NK-92 treated with Interleukin-12 subunit alpha and Interleukin-12 subunit beta, amount 100 ng/mL, for 24 hours (cell line): ENCODE measurements around the gene CCNL2.
"Not testable (repeated sequence)": the region's sequence is repeated elsewhere in the genome, so short reads cannot be mapped to it uniquely, and the experiment has no call there.

Source experiments
- DNase-seq: peaks from one replicate; lab custom pipeline; 2025; lab: John Stamatoyannopoulos, UW

Gene CCNL2

DNA sequence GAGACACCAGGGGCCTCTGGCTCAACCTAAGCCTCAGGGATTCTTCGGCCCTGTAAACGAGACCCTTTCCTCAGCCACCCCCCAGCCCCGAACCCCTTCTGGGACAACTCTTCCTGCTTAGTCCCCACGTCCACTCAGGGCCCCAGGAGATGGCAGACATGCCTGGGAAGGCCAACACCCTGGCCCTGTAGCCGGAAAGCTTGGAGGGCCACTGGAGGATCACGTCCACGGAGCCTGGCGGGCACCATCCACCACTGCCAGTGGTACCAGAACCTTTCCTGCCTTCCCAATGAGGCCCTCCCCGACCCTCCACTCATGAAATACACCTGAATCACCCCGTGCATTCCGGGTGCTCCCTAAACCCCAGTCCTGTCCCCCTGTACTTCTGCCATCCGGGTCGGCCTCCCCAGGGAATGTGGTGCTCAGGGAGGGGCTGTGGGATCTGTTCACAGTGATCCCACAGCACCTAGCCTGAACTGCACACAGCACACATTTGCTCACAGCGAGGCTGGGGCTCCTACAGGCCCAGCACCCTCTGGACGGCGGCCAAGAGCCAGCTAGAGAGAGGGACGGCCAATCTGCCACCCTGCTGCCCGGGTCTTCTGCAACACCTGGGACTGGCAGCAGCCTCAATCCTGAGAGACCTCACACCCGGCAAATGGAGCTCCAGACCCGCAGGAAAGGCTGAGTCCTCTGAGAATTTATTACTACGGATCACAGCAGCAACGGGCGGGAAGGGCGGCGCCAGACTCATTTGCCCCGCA lies 25.9 kb downstream of the CCNL2 start:
- DNase-seq, result no peak

DNA sequence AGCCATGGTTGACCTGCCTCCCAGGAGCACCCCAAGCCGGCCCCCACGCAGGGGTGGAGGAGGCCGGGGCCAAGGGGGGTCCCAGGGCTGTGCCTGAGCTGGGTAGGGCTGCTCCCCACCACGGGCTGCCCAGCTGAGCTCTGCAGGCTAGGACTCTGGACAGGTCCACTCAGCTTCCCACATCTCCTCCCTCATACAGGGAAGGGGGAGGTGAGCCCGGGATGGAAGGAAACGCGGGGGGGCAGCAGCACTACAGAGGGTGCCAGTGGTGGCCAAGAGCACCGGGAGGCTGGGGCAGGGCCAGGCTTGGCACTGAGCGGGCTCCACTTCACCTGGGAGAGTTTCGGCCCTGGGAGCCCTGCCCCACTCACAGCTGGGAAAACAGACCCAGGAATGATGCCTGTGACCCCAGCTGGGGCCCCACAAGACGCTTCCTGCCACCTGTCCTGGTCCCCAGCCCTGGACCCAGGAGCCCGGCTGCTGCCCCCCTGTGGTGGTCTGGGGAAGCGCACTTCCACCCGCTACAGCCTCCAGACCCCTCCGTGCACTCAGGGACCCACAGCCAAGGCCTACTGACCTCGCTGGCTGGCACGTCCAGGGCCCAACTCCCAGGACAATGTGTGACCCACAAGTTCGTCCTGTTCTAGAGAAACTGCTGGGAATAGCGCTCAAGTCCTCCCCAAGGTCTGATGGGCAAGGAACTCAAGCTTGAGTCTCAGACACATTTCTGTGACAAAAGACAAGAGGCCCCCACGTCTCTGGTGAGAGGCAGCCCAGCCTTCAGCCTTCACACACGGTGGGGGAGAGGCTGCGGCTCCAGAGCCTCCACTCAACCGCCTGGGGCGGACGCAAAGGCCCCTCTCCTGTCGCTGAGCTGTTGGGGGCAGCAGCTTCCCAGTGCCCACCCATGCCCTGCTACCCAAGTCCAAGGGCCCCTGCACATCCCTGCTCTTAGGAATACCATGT lies 27.1 kb downstream of the CCNL2 start:
- DNase-seq, result peak; percentile 58

DNA sequence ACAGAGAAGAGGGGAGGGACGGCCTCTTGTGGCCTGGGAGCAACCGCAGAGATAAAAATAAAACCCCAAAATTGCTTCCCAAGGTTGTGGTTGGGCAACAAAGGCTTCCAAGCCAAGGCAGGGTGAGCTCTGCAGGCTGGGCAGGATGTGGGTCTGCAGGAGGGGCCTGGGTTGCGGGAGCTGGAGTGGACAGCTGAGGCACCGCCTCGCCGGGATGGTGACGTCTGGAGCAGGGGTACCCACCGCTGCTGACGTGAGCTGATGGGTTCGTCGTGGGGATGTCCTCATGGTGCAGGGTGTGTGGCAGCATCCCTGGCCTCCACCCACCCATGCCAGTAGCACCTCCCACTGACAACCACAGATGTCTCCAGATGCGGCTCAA lies 27.8 kb downstream of the CCNL2 start:
- DNase-seq, result no peak

DNA sequence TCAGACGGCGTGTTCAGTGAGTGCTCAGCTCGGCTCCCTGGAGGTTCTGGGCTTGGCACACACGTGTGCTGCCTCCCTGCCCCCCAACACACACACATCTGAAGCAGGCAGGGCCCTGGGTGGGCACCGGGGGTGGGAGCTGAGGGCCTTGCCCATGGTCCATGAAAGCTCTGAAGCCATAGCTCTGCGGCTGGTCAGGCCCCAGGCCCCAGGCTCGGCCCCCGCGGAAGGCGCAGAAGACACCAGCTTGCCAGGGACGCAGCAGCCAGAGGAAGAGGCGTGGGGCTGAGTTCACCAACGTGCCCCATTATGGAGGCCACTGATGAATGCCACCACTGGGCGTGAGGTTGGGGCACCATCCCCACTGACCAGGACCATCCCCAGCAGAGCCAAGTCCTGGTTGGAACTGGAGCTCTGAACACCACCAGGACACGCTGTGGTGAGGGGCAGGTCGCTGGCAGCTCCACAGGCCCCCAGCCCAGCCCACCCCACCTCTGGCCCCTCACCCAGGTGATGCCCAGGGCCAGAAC lies 28.3 kb downstream of the CCNL2 start:
- DNase-seq, result no peak

DNA sequence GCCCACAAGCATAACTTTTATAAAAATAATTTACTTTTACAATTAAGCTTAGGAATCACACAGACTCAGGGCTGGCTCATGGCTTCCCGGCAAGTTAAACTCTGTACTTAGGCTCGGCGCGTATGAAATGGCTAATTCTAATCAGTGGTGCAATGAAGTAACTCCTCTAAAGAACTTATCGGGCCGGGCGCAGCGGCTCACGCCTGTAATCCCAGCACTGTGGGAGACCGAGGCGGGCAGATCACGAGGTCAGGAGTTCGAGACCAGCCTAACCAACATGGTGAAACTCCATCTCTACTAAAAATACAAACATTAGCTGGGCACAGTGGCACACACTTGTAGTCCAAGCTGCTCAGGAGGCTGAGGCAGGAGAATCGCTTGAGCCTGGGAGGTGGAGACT lies 29.0 kb downstream of the CCNL2 start:
- not testable (repeated sequence) for DNase-seq

DNA sequence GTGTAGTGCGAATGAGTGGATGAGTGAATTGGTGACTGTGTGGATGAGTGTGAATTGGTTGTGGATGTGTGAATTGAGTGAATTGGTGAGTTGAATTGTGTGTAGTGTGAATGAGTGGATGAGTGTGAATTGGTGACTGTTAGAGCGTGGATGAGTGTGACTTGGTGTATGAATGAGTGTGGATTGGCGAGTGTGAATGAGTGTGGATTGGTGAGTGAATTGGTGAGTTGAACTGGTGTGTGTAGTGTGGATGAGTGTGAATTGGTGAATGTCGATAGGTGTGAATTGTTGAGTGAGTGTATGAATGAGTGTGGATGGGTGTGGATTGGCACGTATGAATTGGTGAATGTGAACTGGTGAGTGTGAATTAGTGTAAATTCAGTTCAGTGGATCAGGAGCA lies 31.8 kb downstream of the CCNL2 start:
- no peak for DNase-seq

DNA sequence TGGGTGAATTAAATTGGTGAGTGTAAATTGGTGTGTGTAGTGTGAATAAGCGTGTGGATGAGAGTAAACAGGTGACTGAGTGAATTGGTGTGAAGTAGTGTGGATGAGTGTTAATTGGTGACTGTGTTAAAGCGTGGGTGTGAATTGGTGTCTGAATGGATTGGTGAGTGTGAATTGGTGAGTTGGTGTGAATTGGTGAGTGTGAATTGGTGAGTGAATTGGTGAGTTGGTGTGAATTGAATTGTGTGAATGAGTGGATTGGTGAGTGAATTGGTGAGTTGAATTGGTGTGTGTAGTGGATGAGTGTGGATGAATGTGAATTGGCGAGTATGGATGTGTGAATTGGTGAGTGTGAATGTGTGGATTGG lies 32.5 kb downstream of the CCNL2 start:
- no peak for DNase-seq

DNA sequence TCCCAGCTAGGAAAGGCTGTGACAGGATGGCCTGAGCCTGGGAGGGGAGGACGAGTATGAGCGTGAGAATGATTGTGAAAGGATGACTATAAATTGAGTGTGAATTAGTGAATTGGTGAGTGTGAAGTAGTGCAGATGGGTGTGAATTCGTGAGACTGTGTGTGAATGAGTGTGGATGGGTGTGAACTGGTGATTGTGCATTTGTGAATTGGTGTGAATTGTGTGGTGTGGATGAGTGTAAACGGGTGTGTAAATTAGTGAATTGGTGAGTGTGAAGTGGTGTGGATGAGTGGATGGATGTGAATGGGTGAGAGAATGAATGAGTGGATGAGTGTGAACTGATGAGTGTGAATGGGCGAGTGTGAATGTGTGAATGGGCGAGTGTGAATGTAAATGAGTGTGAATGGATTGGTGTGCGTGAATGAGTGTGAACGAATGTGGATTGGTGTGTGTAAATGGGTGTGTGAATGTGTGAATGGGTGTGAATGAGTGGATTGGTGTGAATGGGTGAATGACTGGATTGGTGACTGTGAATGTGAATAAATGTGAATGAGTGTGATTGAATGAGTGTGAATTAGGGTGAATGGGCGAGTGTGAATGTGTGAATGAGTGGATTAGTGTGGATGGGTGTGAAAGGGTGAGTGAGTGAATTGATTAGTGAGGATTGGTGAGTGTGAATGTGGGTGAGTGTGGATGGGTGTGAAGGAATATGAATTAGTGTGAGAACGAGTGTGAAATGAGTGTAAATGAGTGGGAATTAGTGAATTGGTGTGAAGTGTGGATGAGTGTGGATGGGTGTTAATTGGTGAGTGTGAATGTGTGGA lies 33.0 kb downstream of the CCNL2 start:
- DNase-seq, result no peak

DNA sequence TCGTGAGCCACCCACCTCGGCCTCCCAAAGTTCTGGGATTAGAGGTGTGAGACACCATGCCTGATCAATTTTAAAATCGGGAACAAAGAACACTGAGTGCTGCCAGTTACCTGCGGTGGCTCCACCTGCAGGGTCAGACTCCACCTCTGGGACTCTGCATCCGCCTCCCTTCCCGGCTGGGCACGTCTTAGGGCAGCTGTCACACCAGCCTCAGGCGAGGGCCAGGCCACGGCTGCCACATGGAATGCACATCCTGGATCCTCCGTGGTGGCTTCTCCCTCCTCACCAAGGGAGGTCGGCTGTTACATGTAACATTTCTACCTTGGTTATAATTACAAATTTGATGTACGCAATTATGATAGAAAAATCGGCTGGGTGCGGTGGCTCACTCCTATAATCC lies 34.9 kb downstream of the CCNL2 start:
- DNase-seq, result no peak

DNA sequence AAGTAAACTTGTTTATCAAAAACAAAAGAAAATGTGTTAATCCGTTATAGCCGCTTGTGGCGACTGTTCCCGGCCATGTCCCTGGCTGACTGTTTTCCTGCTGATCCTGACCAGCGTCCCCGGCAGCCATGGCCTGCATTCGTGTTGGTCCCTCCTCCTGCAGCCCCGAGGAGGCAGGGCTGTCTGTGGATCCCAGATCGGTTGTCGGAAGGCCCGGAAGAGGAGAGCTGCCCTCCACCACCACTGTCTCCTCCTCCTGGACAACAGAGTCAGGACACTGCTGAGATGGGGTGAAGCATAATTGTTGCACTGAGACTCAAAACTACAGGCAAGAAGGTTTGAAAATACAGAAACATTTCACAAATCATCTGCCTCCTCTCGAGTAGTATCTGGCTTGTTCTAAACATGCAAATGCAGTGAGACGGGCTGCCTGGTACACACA lies 37.1 kb downstream of the CCNL2 start:
- DNase-seq, result no peak

DNA sequence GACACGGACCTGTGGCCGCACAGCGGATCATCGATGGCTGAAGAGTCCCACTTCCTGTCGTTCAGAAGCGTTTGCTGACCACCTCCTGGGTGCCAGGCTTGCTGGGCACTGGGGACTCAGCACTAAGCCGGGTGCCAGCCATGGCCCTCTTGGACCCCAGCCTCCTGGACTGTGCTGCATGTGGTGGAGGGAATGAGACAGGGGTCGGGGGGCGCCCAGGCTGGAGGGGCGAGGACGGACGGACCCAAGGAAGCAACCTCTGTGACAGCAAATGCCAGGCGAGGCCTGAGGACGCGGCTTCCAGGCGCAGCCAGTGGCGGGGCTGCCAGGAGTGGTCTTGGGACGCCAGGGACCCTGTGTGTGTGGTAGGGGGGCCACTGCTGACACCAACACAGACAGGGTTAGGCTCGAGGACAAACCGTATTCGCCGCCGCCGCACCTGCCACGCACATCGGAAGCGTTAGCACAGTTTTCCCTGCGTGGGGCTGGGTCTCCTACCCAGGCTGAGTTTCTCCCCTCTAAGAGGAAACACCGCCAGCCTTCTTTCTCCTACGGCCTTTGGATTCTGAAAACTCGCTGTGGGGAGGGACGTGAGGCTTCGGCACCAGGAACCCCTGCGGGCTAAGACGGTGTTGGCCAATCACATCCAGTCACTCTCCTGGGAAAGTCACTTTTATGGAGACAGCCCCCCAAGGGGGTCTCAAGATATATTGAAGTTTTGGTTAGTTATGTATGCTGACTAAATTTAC lies 37.7 kb downstream of the CCNL2 start:
- DNase-seq, result no peak

DNA sequence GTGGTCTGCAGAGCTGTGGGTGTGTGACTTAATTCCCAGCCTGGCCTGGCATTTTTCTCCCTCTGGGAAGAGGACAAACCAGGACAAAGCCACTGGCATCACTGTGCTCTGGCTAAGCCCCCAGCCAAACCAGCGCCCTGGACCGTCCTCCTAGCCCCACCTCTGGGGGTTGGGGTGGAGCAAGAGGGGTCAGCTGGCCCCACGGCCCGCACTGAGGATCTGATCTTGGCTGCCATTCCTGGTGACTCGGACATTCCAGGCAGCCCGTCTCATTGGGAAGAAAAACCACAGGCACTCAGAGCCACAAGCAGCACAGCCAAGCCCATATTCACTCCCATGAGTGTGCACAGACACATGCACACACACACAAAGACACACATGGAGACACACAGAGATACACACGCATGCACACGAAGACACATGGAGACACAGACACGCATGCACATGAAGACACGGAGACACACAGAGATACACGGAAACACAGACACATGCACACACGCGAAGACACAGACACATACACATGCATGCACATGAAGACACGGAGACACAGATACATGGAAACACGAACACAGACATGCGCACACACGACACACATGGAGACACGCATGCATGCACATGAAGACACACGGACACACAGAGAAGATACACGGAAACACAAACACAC lies 38.5 kb downstream of the CCNL2 start:
- no peak for DNase-seq

DNA sequence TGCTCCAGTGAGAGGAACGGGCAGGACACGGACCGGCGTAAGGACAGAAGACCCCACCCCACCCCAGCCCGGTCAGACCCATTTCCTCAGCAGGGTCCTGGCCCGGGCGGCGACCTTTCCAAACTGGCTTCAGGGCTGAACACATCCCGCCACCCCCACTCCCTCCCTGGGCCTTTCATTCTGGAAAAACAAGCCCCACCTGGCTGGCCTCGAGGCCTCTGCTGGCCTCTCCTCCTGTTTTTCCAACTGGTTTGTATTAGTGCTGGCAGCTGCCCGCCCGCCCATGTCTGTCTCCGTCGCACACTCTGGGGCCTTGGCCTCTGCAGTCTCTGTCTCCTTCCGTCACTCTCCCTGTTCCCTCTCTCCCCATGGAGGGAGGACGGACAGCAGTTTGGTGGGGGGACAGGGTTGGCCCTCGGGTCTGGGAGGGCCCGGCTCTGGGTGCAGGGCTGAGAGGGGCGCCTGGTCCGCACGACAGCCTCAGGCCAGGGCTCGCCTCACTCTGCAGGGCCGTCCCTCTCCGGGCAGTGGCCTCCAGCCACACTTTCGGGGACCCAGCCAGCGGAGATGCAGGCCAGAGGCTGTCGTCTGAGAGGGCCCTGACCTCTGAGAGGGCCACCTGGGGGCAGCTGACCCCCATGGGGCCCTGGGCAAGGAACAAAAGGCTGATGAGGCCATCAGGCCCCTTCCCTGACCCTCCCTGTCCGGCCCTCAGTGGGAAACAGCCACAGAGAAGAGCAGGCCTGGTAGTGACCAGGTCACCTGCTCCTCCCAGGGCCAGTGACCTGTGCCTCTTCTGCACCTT lies 39.3 kb downstream of the CCNL2 start:
- DNase-seq, result no peak

DNA sequence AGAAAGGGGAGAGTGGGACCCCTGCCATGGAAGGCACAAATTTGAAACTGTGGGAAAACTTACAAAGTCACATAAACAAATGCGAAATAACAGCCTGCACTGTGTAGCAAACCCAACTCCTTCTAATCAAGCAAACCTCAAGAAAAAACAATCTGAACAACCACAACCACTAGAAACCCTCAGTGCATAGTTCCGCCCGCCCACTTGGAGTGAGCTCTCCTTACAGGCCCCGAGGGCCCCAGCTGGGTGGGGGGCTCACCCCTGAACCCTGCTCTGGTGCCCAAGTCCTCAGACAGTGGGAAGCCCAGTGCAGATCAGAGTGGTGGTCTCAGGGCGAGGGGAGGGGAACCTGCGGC lies 39.8 kb downstream of the CCNL2 start:
- no peak for DNase-seq

DNA sequence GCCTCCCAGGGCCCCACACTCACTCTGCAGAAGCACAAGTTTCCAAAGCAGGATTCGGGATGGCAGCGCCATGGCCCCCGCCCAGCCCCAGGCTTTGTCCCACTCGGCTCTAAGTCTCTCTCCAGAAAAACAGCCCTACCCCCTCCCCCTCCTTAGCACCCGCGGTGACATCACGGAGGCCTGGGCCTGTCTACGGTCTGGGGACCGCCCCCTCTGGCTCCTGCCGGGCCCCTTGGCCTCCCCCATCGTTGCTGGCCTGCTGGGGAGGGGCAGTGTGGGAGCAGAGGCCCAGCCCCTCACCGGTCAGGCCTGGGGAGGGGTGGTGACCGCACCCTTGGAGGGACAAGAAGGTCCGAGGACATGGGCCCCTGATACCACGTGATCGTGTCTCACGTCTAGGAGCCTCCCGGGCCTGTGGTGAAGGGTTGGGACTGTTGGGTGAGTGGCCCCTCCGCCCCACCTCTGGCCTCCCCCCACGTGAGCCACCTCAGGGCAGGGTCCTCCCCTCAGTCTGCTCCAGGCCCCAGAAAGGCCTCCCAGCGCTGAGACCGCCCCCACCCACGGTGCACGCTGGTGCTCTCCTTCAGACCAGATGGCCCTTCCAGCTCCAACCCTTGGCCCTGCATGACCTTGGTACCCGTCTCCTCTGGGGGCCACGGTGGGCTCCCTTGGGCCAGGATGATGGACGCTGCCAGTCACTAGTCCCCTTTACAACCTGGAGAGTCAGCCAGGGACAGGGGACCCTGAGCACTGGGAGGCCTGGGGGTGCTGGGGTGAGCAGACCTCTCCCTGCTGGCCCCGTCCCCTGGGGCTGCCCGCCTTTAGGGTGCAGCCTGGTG lies 40.5 kb downstream of the CCNL2 start, which contains the start of gene MXRA8:
MXRA8 (minus strand) TSS at position 123 of the 839 bp plus-strand sequence; CDS start at position 72, 51 bp downstream.
- DNase-seq, result no peak

DNA sequence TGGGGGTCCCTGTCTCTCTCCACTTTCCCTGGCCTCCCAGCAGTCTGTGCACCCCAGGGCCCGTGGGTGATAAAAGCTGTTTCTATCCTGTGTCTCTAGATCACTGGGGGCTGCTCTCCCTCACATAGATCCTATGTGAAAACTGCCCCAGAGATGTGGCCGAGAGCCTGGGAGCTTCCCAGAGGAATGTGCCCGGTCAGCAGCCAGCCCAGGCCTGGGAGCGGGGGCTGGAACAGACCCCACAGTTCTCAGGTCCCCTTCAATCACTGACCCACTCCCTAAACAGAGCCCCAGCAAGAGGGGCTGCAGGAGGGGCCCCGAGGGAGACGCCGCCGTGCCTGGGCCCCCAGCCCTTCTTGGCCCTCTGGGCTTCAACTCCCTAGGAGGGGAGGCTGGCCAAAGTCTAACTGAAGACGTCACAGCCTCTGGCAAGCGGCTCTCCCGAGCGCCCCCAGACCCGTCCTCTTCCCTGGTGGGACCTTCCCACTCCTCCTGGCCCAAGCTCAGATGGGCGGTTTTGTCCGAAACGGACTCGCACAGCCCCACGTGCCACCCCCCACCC lies 41.2 kb downstream of the CCNL2 start:
- no peak for DNase-seq

DNA sequence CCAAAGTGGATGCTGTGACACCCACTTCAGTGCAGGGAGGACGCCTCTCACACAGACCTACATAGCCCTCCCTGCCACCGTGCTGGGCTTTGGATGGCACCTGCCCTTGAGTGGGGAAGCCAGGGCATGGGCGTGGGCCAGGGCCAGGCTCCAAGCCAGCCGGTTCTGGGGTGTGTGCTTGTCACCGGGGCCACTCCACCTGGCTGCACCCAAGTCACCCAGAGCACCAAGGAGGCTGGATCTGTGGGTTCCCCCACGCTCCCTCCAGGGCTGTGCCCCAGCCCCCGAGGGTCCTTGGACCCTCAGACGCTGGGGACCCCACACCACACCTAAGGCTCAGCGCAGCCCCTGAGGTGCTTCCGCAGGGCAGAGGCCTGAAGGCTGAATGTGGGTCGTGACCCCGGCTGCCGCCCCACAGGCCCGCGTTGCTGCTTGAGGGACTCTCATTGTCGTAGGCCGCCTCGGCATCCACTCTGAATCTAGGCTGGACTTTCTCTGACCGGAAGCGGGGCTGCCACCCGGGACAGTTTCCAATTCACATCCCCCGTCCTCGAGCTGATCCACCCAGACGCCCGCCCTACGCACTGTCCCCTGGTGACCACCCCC lies 42.2 kb downstream of the CCNL2 start:
- no peak for DNase-seq

DNA sequence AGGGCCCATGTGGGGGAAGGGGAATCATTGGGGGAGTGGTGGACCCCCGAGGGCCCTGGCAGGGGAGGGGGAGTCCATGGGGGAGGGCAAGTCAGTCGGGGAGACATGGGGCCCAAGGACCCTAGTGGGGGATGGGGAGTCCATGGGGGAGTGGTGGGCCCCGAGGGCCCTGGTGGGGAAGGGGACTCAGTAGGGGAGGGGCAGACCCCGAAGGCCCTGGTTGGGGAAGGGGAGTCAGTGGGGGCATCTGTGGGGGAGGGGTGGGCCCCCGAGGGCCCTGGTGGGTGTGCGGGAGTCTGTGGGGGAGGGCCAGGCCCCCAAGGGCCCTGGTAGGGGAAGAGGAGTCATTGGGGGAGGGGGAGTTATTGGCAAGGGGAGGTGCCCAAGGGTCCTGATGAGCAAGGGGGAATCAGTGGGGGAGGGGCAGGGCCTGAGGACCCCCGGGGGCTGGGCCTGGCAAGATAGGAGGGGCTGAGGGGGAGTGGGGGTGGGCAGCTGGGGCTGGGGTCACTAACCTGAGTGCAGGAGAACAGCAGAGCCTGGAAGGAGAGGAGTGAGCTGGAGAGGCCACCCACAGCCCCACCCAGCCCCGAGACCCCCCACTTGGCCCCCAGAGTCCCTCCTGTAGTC lies 42.9 kb downstream of the CCNL2 start:
- DNase-seq, result no peak
